ENCODE results near the gene PCID2. TPM values are rescaled to one million over a fixed set of nuclear protein-coding genes. Genes with fewer than 3 reads are reported as not detected.

Gene PCID2
- total and polyA plus RNA-seq, 2 experiments from 2014 or later: 79.6 to 107 TPM

- no peak for TF ChIP-seq ETS1 (IDR thresholded peaks at IDR 0.05)
- TF ChIP-seq POLR2AphosphoS5 (IDR thresholded peaks at IDR 0.05; ENCODE audit: low read depth): no peak
- TF ChIP-seq STAT1 (IDR thresholded peaks at IDR 0.05; ENCODE audit: unreplicated experiment): no peak
- TF ChIP-seq NANOG (IDR thresholded peaks at IDR 0.05; ENCODE audit: borderline replicate concordance): no peak
- no peak for TF ChIP-seq CREB1 (CRISPR knock-in tag; IDR thresholded peaks at IDR 0.05; ENCODE audit: low read depth)
Measured at GRCh38 chr13:113186061-113186900, 22.2 kb downstream of the PCID2 start (continued).

- no peak for ATAC-seq
- H3K4me1 Mint-ChIP-seq: peaks cover 8% of the 10 kb centered on the region
- Histone ChIP-seq H3F3A (replicated peaks; ENCODE audit: low read depth) (peaks cover 4% of the 10 kb centered on the region; the same call in 1 of the 2 replicates), H3K27me3 (ENCODE audit: insufficient read depth) (no peaks in the 10 kb centered on the region), H4K20me1 (replicated peaks; ENCODE audit: insufficient read depth) (no peaks in the 10 kb centered on the region; the same call in none of the 2 replicates), H3K36me3 (ENCODE audit: insufficient read depth) (peaks cover 56% of the 10 kb centered on the region), H3K9me2 (ENCODE audit: insufficient read depth) (no peaks in the 10 kb centered on the region), H3K4me1 (ENCODE audit: insufficient read depth) (no peaks in the 10 kb centered on the region), H2AFZ (no peak overlapping the region), H3K4me2 (no peak overlapping the region), H3K79me2 (replicated peaks; ENCODE audit: insufficient read depth) (peaks cover 5% of the 10 kb centered on the region; the same call in 1 of the 2 replicates), H3K27ac (ENCODE audit: low read depth) (no peak overlapping the region), H3K4me3 (no peak overlapping the region)
- DNase-seq (ENCODE audit: low spot score): no peak
- H3K36me3 Mint-ChIP-seq (ENCODE audit: low read depth): peaks cover 77% of the 10 kb centered on the region
- no peak overlapping the region for H3K4me3 Mint-ChIP-seq
- H3K9me3 Mint-ChIP-seq: no peaks in the 10 kb centered on the region; the same call in 2 of the 3 replicates
- peaks cover 6% of the 10 kb centered on the region for H3K27me3 Mint-ChIP-seq (ENCODE audit: insufficient read depth, low read depth, poor library complexity)
- peak overlapping the region; percentile 27; the same call in 1 of the 2 replicates for H3K27ac Mint-ChIP-seq
- TF ChIP-seq EZH2 (IDR thresholded peaks at IDR 0.05; ENCODE audit: low read depth, unreplicated experiment) (no peak), CREB1 (CRISPR knock-in tag; IDR thresholded peaks at IDR 0.05; ENCODE audit: low read depth) (no peak), REST (IDR thresholded peaks at IDR 0.05; ENCODE audit: unreplicated experiment) (no peak), JUNB (IDR thresholded peaks at IDR 0.05; ENCODE audit: unreplicated experiment) (no peak), ZNF114 (CRISPR knock-in tag; IDR thresholded peaks at IDR 0.05) (no peak), NANOG (IDR thresholded peaks at IDR 0.05; ENCODE audit: borderline replicate concordance) (no peak), ETS1 (IDR thresholded peaks at IDR 0.05) (no peak), ZNF331 (CRISPR knock-in tag; IDR thresholded peaks at IDR 0.05; ENCODE audit: low read depth) (no peak), POLR2AphosphoS5 (IDR thresholded peaks at IDR 0.05; ENCODE audit: low read depth) (no peak), EZH2phosphoT487 (IDR thresholded peaks at IDR 0.05; ENCODE audit: unreplicated experiment) (no peak)
Measured at GRCh38 chr13:113184568-113185440, 23.7 kb downstream of the PCID2 start.
